GM19372 (cell line): ENCODE measurements around the gene EYS.
"Not testable (repeated sequence)": the region's sequence is repeated elsewhere in the genome, so short reads cannot be mapped to it uniquely, and the experiment has no call there.

ENCODE experiments used
- ATAC-seq: cut with Tn5 transposase; IDR thresholded peaks from one replicate; pipeline ENCODE4 v1.9.1; 2021; ENCODE audit warnings: mild to moderate bottlenecking, low read depth, moderate library complexity; ENCODE audit not compliant: unreplicated experiment

The EYS gene

GRCh38 chr6:63953336-63954021 lies 1753.5 kb downstream of the EYS start:
- not testable (repeated sequence) for ATAC-seq

GRCh38 chr6:63947792-63948529 lies 1759.1 kb downstream of the EYS start:
- ATAC-seq, result no peak

GRCh38 chr6:63945987-63946386 lies 1761.0 kb downstream of the EYS start:
- no peak for ATAC-seq

- ATAC-seq, result no peak
These were observed 1763.2 kb downstream of the EYS start for GRCh38 chr6:63943826-63944225.

- no peak for ATAC-seq
These were observed 1765.1 kb downstream of the EYS start for GRCh38 chr6:63941747-63942470.

- ATAC-seq, result no peak
These were observed 1767.0 kb downstream of the EYS start for GRCh38 chr6:63940056-63940455.

- ATAC-seq, result no peak
These were observed 1770.6 kb downstream of the EYS start for GRCh38 chr6:63936399-63936798.

GRCh38 chr6:63935732-63936131 lies 1771.3 kb downstream of the EYS start:
- no peak for ATAC-seq

GRCh38 chr6:63933948-63934347 lies 1773.1 kb downstream of the EYS start:
- ATAC-seq, result not testable (repeated sequence)

- ATAC-seq, result no peak
These were observed 1776.2 kb downstream of the EYS start for GRCh38 chr6:63930848-63931247.

- ATAC-seq, result no peak
These were observed 1777.9 kb downstream of the EYS start for GRCh38 chr6:63929111-63929510.

- ATAC-seq, result no peak
These were observed 1778.4 kb downstream of the EYS start for GRCh38 chr6:63928613-63929012.

GRCh38 chr6:63926950-63927927 lies 1779.8 kb downstream of the EYS start:
- no peak for ATAC-seq

GRCh38 chr6:63926258-63926780 lies 1780.7 kb downstream of the EYS start:
- no peak for ATAC-seq

GRCh38 chr6:63923139-63923739 lies 1783.8 kb downstream of the EYS start:
- peak; percentile 90 for ATAC-seq

GRCh38 chr6:63919556-63920110 lies 1787.4 kb downstream of the EYS start:
- ATAC-seq, result no peak

- no peak for ATAC-seq
These were observed 1794.1 kb downstream of the EYS start for GRCh38 chr6:63912887-63913286.

GRCh38 chr6:63910863-63911551 lies 1796.0 kb downstream of the EYS start:
- ATAC-seq, result no peak
